Measurements from ENCODE around the gene RDH16. TPM values are rescaled to one million over a fixed set of nuclear protein-coding genes. Genes with fewer than 3 reads are reported as not detected.
"Not testable (repeated sequence)": the region's sequence is repeated elsewhere in the genome, so short reads cannot be mapped to it uniquely, and the experiment has no call there.

The RDH16 gene
- total RNA-seq, 6 experiments from 2014 or later: 84.6 to 481 (median 147) TPM

- DNase-seq; H3K9me3 ChIP-seq; intact Hi-C loops (cut with DNase I); H3K4me3 ChIP-seq; H3K4me1 ChIP-seq; ATAC-seq; H3K27ac ChIP-seq; H3K36me3 ChIP-seq; H3K27me3 ChIP-seq: not testable (repeated sequence)
- 96% methylated on average over 11 of the region's 15 CpGs for WGBS (ENCODE audit: insufficient coverage, low coverage, low lambda C conversion rate, missing lambda C conversion rate)
Measured at GRCh38 chr12:56965997-56966642, 8.7 kb upstream of the RDH16 start.

- H3K36me3 ChIP-seq; DNase-seq; H3K4me3 ChIP-seq; H3K9me3 ChIP-seq; H3K27ac ChIP-seq; H3K27me3 ChIP-seq; intact Hi-C loops (cut with DNase I); ATAC-seq; H3K4me1 ChIP-seq: not testable (repeated sequence)
- 87% methylated on average over 2 of the region's 4 CpGs for WGBS (ENCODE audit: insufficient coverage, low coverage, low lambda C conversion rate, missing lambda C conversion rate)
Measured at GRCh38 chr12:56965124-56965523, 7.7 kb upstream of the RDH16 start.

DNA sequence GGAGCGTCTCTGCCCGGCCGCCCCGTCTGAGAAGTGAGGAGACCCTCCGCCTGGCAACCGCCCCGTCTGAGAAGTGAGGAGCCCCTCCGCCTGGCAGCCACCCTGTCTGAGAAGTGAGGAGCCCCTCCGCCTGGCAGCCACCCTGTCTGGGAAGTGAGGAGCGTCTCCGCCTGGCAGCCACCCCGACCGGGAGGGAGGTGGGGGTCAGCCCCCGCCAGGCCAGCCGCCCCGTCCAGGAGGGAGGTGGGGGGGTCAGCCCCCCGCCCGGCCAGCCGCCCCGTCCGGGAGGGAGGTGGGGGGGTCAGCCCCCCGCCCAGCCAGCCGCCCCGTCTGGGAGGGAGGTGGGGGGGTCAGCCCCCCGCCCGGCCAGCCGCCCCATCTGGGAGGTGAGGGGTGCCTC, 6.1 kb upstream of the RDH16 start:
- no CpG with 5 or more reads among the region's 27 CpGs for WGBS (ENCODE audit: insufficient coverage, low coverage, low lambda C conversion rate, missing lambda C conversion rate)
- H3K4me1 ChIP-seq; H3K27ac ChIP-seq; H3K4me3 ChIP-seq; intact Hi-C loops (cut with DNase I); DNase-seq; ATAC-seq; H3K36me3 ChIP-seq; H3K27me3 ChIP-seq; H3K9me3 ChIP-seq: not testable (repeated sequence)

DNA sequence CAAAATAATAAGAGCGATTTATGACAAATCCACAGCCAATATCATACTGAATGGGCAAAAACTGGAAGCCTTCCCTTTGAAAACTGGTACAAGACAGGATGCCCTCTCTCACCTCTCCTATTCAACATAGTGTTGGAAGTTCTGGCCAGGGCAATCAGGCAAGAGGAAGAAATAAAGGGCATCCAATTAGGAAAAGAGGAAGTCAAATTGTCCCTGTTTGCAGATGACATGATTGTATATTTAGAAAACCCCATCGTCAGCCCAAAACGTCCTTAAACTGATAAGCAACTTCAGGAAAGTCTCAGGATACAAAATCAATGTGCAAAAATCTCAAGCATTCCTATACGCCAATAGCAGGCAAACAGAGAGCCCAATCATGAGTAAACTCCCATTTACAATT, 4.8 kb upstream of the RDH16 start:
- H3K27ac ChIP-seq; H3K4me3 ChIP-seq; H3K9me3 ChIP-seq; DNase-seq; ATAC-seq; intact Hi-C loops (cut with DNase I); H3K27me3 ChIP-seq; H3K36me3 ChIP-seq: not testable (repeated sequence)
- H3K4me1 ChIP-seq: peaks cover 0 to 18% (median 6%) of the 10 kb centered on the region in 4 donors
- WGBS (ENCODE audit: insufficient coverage, low coverage, low lambda C conversion rate, missing lambda C conversion rate): 64% methylated on average over 4 of the region's 4 CpGs

- Histone ChIP-seq H3K4me1 (peaks cover 0 to 39% (median 6%) of the 10 kb centered on the region in 4 donors), H3K27me3 (no peaks in the 10 kb centered on the region), H3K9me3 (no peaks in the 10 kb centered on the region), H3K36me3 (peaks cover 0 to 21% (median 1%) of the 10 kb centered on the region in 4 donors), H3K4me3 (no peak overlapping the region), H3K27ac (peak overlapping the region in 2 of 3 donors; percentile 79 to 89)
- no peak for ATAC-seq
- 67% methylated on average over 2 of the region's 2 CpGs for WGBS (ENCODE audit: insufficient coverage, low coverage, low lambda C conversion rate, missing lambda C conversion rate)
- intact Hi-C loops (cut with DNase I): loop anchor here in 1 of 2 donors (10.0 kb wide), 1 partner anchor 54 kb away; no protein-coding TSS in a partner anchor
- TF ChIP-seq POLR2A (IDR thresholded peaks at IDR 0.05): no peak
- TF ChIP-seq CTCF (IDR thresholded peaks at IDR 0.05): no peak
- no peak for DNase-seq
Measured at GRCh38 chr12:56958422-56958821, 1.0 kb upstream of the RDH16 start.

GRCh38 chr12:56955631-56956256, 1.7 kb downstream of the RDH16 start:
- TF ChIP-seq POLR2A (IDR thresholded peaks at IDR 0.05) (peak; percentile 48), CTCF (IDR thresholded peaks at IDR 0.05) (no peak)
- DNase-seq (peak in 2 of 3 donors; percentile 51 to 69), ATAC-seq (peak; percentile 65 to 75 (median 72))
- H3K36me3 ChIP-seq: peaks cover 0 to 47% (median 14%) of the 10 kb centered on the region in 4 donors
- H3K27me3 ChIP-seq: no peaks in the 10 kb centered on the region
- no peaks in the 10 kb centered on the region for H3K9me3 ChIP-seq
- peak overlapping the region; percentile 43 to 77 (median 66) for H3K4me3 ChIP-seq
- intact Hi-C loops (cut with DNase I): loop anchor here in 1 of 2 donors (10.0 kb wide), 1 partner anchor 51 kb away; no protein-coding TSS in a partner anchor
- peaks cover 0 to 50% (median 6%) of the 10 kb centered on the region in 4 donors for H3K4me1 ChIP-seq
- H3K27ac ChIP-seq: peak overlapping the region; percentile 48 to 89 (median 79)
- WGBS (ENCODE audit: insufficient coverage, low coverage, low lambda C conversion rate, missing lambda C conversion rate): 30% methylated on average over 1 of the region's 2 CpGs
